GM23338 (cell line): ENCODE measurements around the gene STAB2. TPM values are rescaled to one million over a fixed set of nuclear protein-coding genes. Genes with fewer than 3 reads are reported as not detected.

Experiments
- ATAC-seq: fragments of 200-7000 bp; cut with Tn5 transposase; 3 replicates; pipeline ENCODE4 v1.9.1; 2020
- DNase-seq: peaks from one replicate; pipeline ENCODE4 v3.0.0-alpha.2; 2015; ENCODE audit warnings: low spot score
- H2AFZ ChIP-seq: fragments of 200-600 bp; sonication (generic); 2 replicates; pipeline ENCODE4 v1.8.0; 2016; ENCODE audit warnings: antibody characterized with exemption, mild to moderate bottlenecking, moderate library complexity
- H3F3A ChIP-seq: fragments of 200-600 bp; sonication (generic); replicated peaks from 2 replicates; pipeline ENCODE4 v1.8.0; 2017; ENCODE audit warnings: antibody characterized with exemption, mixed run types, low read depth
- H3K27ac ChIP-seq: fragments of 200-600 bp; sonication (generic); 2 replicates; pipeline ENCODE4 v1.6.1; 2016; ENCODE audit warnings: low read depth
- H3K27me3 ChIP-seq: fragments of 200-600 bp; sonication (generic); 2 replicates; pipeline ENCODE4 v1.8.0; 2016; ENCODE audit warnings: mild to moderate bottlenecking, mixed run types, moderate library complexity; ENCODE audit not compliant: insufficient read depth
- H3K36me3 ChIP-seq: fragments of 200-600 bp; sonication (generic); 2 replicates; pipeline ENCODE4 v1.8.0; 2016; ENCODE audit warnings: mild to moderate bottlenecking; ENCODE audit not compliant: insufficient read depth
- H3K4me1 ChIP-seq: fragments of 200-600 bp; sonication (generic); 2 replicates; pipeline ENCODE4 v1.8.0; 2016; ENCODE audit warnings: mild to moderate bottlenecking, moderate library complexity; ENCODE audit not compliant: insufficient read depth
- H3K4me2 ChIP-seq: fragments of 200-600 bp; sonication (generic); 2 replicates; pipeline ENCODE4 v1.7.1; 2017; ENCODE audit warnings: mixed run types
- H3K4me3 ChIP-seq: fragments of 200-600 bp; sonication (generic); 2 replicates; pipeline ENCODE4 v1.6.1; 2016; ENCODE audit warnings: mixed run types
- H3K79me2 ChIP-seq: fragments of 200-600 bp; sonication (generic); replicated peaks from 2 replicates; pipeline ENCODE4 v1.8.0; 2017; ENCODE audit warnings: mild to moderate bottlenecking; ENCODE audit not compliant: insufficient read depth
- H3K9me2 ChIP-seq: fragments of 200-600 bp; sonication (generic); 2 replicates; pipeline ENCODE4 v1.8.0; 2017; ENCODE audit not compliant: insufficient read depth
- H4K20me1 ChIP-seq: fragments of 200-600 bp; sonication (generic); replicated peaks from 2 replicates; pipeline ENCODE4 v1.8.0; 2017; ENCODE audit warnings: mild to moderate bottlenecking; ENCODE audit not compliant: insufficient read depth
- H3K27ac Mint-ChIP-seq: 2 replicates; pipeline ENCODE4 v1.8.0; 2020; ENCODE audit warnings: inconsistent platforms, mild to moderate bottlenecking, moderate library complexity, mixed read lengths
- H3K27me3 Mint-ChIP-seq: 3 replicates; pipeline ENCODE4 v1.8.0; 2022; ENCODE audit warnings: low read depth, mild to moderate bottlenecking, moderate library complexity, mixed read lengths, inconsistent platforms; ENCODE audit not compliant: insufficient read depth, poor library complexity
- H3K36me3 Mint-ChIP-seq: 3 replicates; pipeline ENCODE4 v1.8.0; 2021; ENCODE audit warnings: low read depth, mild to moderate bottlenecking, inconsistent platforms, moderate library complexity, mixed read lengths
- H3K4me1 Mint-ChIP-seq: 3 replicates; pipeline ENCODE4 v1.8.0; 2020; ENCODE audit warnings: mild to moderate bottlenecking, inconsistent platforms, mixed read lengths
- H3K4me3 Mint-ChIP-seq: 3 replicates; pipeline ENCODE4 v1.8.0; 2021; ENCODE audit warnings: moderate library complexity, mild to moderate bottlenecking, inconsistent platforms, mixed read lengths
- H3K9me3 Mint-ChIP-seq: 3 replicates; pipeline ENCODE4 v1.8.0; 2020; ENCODE audit warnings: moderate library complexity, mild to moderate bottlenecking, inconsistent platforms, mixed read lengths
- CTCF ChIP-seq, 2 experiments: fragments of 200-600 bp in 1 of 2; sonication (generic) in 1 of 2; conservative IDR thresholded peaks; 2 replicates each; pipeline versions ENCODE4 v1.5.1 to v1.6.1; 2016 to 2017; ENCODE audit warnings: antibody characterized with exemption in 2 of 2, low read depth in 2 of 2, mild to moderate bottlenecking in 2 of 2, moderate library complexity in 1 of 2
- ETS1 ChIP-seq: IDR thresholded peaks from 2 replicates; pipeline ENCODE4 v1.6.1; 2016; ENCODE audit warnings: antibody characterized with exemption
- EZH2 ChIP-seq: fragments of 200-600 bp; sonication (generic); IDR thresholded peaks from one replicate; pipeline ENCODE4 v1.8.0; 2017; ENCODE audit warnings: antibody characterized with exemption, mild to moderate bottlenecking, low read depth; ENCODE audit not compliant: unreplicated experiment
- POLR2AphosphoS5 ChIP-seq: IDR thresholded peaks from 2 replicates; pipeline ENCODE4 v1.6.1; 2016; ENCODE audit warnings: antibody characterized with exemption, low read depth
- ZNF114 ChIP-seq: fragments of 250-450 bp; sonication (Bioruptor Pico); IDR thresholded peaks from 2 replicates; pipeline ENCODE4 v1.5.0; 2020; ENCODE audit warnings: mild to moderate bottlenecking, moderate library complexity
- ZNF462 ChIP-seq: fragments of 250-450 bp; sonication (Bioruptor Pico); IDR thresholded peaks from 2 replicates; pipeline ENCODE4 v1.5.0; 2020; ENCODE audit warnings: mild to moderate bottlenecking, moderate library complexity
- polyA plus RNA-seq: library from polyadenylated mRNA; unstranded; fragments of >200 nt; fragmentation: Nextera tagmentation; extraction: Ambion mirVana; gene quantifications from 2 replicates; pipeline ENCODE4 v1.2.1, GENCODE V29; 2016
- total RNA-seq: library from RNA; depleted of rRNA; stranded (reverse); fragments of >200 nt; shearing (Covaris generic); gene quantifications from 2 replicates; pipeline ENCODE4 v1.2.3, GENCODE V29; 2014

The STAB2 gene
- total and polyA plus RNA-seq, 2 experiments from 2014 or later = 0.14 TPM; not detected in 1

- TF ChIP-seq ZNF462 (no peak; the same call in 1 of the 2 replicates), CTCF (conservative IDR thresholded peaks at IDR 0.05; ENCODE audit: low read depth in 2 of 2) (peak in 1 of 2 experiments; percentile 47; a peak in 3 of 4 replicates)
Measured at GRCh38 chr12:103571286-103571685, 15.8 kb upstream of the STAB2 start (continued).

GRCh38 chr12:103572312-103573045, 14.6 kb upstream of the STAB2 start:
- H3K4me1 ChIP-seq = peaks cover 29% of the 10 kb centered on the region
- no peak overlapping the region for H3K27ac ChIP-seq
- peaks cover 18% of the 10 kb centered on the region for H3K4me1 Mint-ChIP-seq
- no peak overlapping the region for H3K4me3 ChIP-seq
- no peak for DNase-seq
- no peaks in the 10 kb centered on the region for H3K9me2 ChIP-seq
- H3K36me3 ChIP-seq = no peaks in the 10 kb centered on the region
- no peaks in the 10 kb centered on the region for H3K36me3 Mint-ChIP-seq
- no peak for ATAC-seq
- no peak overlapping the region for H2AFZ ChIP-seq
- H3F3A ChIP-seq = no peaks in the 10 kb centered on the region
- no peak overlapping the region for H3K4me2 ChIP-seq
- no peaks in the 10 kb centered on the region for H3K27me3 ChIP-seq
- H3K79me2 ChIP-seq = no peaks in the 10 kb centered on the region
- no peaks in the 10 kb centered on the region for H3K27me3 Mint-ChIP-seq
- no peak overlapping the region for H3K27ac Mint-ChIP-seq
- H4K20me1 ChIP-seq = no peaks in the 10 kb centered on the region
- no peaks in the 10 kb centered on the region for H3K9me3 Mint-ChIP-seq
- no peak overlapping the region for H3K4me3 Mint-ChIP-seq
- TF ChIP-seq ZNF114 (no peak), CTCF (conservative IDR thresholded peaks at IDR 0.05; ENCODE audit: low read depth in 2 of 2) (no peak), EZH2 (no peak), POLR2AphosphoS5 (no peak), ETS1 (no peak)
